Muscle of leg (tissue), 11 donors: Measurements from ENCODE around the gene ATRIP. TPM values are rescaled to one million over a fixed set of nuclear protein-coding genes. Genes with fewer than 3 reads are reported as not detected.
A peak's percentile ranks its signal among the peaks of the same experiment; 100 is the strongest.

Experiments used
- DNase-seq: peaks from one replicate; pipeline ENCODE4 v3.0.0; 2013
- H3K27ac ChIP-seq: one replicate; pipeline ENCODE4 v1.5.1; 2013; ENCODE audit warnings: mild to moderate bottlenecking, low read length, control low read depth
- H3K27me3 ChIP-seq: one replicate; pipeline ENCODE4 v1.6.1; 2013; ENCODE audit warnings: low read length; ENCODE audit not compliant: control insufficient read depth, insufficient read depth
- H3K36me3 ChIP-seq: one replicate; pipeline ENCODE4 v1.6.1; 2013; ENCODE audit warnings: low read length; ENCODE audit not compliant: control insufficient read depth, insufficient read depth
- H3K4me1 ChIP-seq: one replicate; pipeline ENCODE4 v1.6.1; 2013; ENCODE audit warnings: low read length; ENCODE audit not compliant: control insufficient read depth, insufficient read depth
- H3K4me3 ChIP-seq: one replicate; pipeline ENCODE4 v1.5.1; 2013; ENCODE audit warnings: low read length, control low read depth
- H3K9me3 ChIP-seq: replicated peaks from 2 replicates; pipeline ENCODE4 v1.6.1; 2013; ENCODE audit warnings: low read depth, low read length; ENCODE audit not compliant: control insufficient read depth
- WGBS: methylation state at CpG from one replicate; pipeline ENCODE4 v1.1.5; 2013; ENCODE audit warnings: missing lambda C conversion rate; ENCODE audit not compliant: insufficient coverage; 5-methylcytosine and 5-hydroxymethylcytosine counted together
- polyA plus RNA-seq, 8 donors: library from polyadenylated mRNA; unstranded; fragments of 120-200 nt; gene quantifications; one replicate each; pipeline versions ENCODE4 v1.2.1 to v1.2.3, GENCODE V29; 2013; ENCODE audit warnings: inconsistent platforms in 1 of 8, low replicate concordance in 1 of 8; ENCODE audit not compliant: insufficient read length in 8 of 8, insufficient read depth in 1 of 8
- total RNA-seq: library from RNA; stranded (reverse); fragments of 120-200 nt; gene quantifications from one replicate; pipeline ENCODE4 v1.2.4, GENCODE V29; 2013

ATRIP gene
- total and polyA plus RNA-seq, 9 donors = 6.5 to 9.6 (median 7.8) TPM

DNA sequence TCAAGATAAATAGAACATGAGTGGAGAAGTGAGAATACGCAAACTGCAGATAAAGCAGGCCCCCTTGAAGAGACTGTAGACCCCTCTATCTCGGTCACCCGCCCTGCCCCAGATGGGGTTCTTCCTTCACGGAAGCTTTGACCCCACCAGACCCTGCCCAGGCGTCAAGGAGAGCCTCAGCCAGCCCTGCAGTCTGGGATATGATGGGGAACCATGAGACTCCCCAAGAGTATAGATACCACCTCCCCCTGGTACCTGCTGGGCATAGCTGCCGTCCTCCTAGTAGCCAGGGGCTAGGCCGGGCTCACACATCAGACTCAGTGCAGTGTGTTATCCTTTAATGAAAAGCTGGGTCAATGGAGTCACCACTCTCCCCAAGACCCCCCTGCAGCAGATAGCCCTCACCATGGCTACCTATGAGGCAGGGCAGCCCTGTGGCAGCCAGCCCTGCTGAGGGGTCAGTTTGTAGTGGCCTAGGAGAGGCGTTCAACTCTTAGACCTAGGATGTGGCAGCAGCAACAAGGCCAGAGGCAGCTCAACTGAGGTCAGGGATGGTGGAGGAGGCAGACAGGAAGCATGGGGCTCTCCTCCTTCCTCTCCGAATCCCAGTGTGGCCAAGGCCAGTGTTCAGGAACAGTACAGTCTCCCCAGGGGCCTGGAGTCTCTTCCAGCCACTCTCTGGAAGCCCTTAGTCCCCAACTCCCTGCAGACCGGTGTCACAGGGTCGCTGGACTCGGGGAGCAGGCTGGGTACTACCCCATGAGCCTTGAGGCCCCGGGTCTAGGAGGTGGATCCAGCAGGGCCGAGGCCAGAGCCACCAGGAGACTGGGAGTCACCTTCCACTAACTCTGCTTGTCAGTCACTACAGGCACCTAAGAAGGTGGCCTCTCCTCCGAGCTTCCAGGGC is 42.8 kb upstream of the ATRIP start:
- no peaks in the 10 kb centered on the region for H3K27me3 ChIP-seq
- H3K9me3 ChIP-seq = no peaks in the 10 kb centered on the region
- H3K4me1 ChIP-seq = no peaks in the 10 kb centered on the region
- H3K4me3 ChIP-seq = no peak overlapping the region
- H3K36me3 ChIP-seq = peaks cover 34% of the 10 kb centered on the region
- H3K27ac ChIP-seq = no peak overlapping the region
- DNase-seq = peak; percentile 0
- WGBS = 84% methylated on average over 7 of the region's 15 CpGs

DNA sequence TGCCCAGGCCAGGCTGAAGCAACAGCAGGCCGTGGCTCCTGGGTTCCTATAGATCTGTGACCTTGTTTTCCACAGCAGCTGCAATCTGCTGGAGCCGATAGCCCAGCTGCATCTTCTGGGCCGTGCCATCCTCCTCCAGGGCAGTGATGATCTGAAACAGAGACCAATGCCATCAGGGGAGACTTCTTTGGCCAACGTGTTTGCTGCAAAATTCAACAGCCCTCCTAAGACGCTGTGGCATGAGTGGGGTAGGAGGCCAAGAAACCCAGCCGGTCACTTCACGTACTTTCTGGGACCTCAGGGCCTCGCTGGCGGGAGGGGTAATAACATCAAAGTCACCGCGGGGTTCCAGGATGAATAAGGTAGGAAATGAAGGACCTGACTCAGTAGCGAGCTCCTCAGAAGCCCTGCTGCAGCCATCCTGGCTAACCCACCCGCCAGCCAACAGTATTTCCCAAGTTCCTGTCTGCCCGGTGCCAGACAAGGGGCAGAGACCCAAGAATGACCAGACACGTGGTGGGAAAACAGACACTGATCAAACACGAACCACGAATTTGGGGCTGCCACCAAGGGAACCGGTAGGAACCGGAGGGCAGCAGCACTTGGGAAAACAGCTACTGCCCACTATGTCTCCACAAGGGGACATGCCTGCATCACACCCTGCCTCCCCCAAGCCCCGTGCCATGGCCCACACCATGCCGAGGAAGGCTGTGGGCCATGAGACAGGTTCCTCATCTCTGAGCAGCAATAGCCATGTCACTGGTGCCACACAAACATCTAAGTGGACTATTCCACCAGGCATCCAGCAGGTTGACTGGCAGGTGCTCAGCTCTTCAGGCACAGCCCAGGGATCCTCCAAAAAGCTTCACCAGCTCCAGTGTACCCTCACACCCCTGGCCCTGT is 41.8 kb upstream of the ATRIP start:
- Histone ChIP-seq H3K4me3 (no peak overlapping the region), H3K27me3 (no peaks in the 10 kb centered on the region), H3K36me3 (peaks cover 42% of the 10 kb centered on the region), H3K4me1 (no peaks in the 10 kb centered on the region), H3K27ac (no peak overlapping the region), H3K9me3 (no peaks in the 10 kb centered on the region)
- 89% methylated on average over 20 of the region's 21 CpGs for WGBS
- peak; percentile 0 for DNase-seq

DNA sequence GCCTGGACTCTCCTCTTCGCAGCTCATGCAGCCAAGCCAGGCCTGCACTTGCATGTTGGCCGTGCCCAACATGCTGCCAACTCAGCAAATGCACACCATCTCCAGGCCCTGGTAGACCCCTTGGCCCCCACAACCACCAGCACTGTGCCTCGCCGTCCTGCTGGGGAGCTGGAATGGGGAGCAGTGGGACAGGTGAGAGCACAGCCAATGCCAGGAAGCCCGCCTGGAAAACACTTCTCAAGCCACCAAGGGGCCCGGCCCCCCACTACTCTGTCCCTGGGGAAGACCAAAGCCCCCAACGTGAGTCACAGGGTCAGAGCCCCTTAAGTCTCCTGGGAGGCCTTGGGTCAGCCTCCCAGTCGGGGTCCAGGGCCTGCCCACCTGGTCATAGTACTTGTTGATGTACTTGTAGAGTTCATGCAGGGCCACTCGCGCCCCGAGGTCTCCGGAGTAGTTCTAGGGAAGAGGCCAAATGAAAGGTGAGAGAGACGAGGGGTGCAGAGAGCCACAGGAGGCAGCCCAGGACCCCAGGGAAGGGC is 41.1 kb upstream of the ATRIP start:
- H3K9me3 ChIP-seq = no peaks in the 10 kb centered on the region
- H3K36me3 ChIP-seq = peaks cover 49% of the 10 kb centered on the region
- H3K4me3 ChIP-seq = no peak overlapping the region
- H3K27me3 ChIP-seq = no peaks in the 10 kb centered on the region
- H3K4me1 ChIP-seq = no peaks in the 10 kb centered on the region
- no peak overlapping the region for H3K27ac ChIP-seq
- WGBS = 86% methylated on average over 8 of the region's 13 CpGs
- DNase-seq = peak; percentile 1

DNA sequence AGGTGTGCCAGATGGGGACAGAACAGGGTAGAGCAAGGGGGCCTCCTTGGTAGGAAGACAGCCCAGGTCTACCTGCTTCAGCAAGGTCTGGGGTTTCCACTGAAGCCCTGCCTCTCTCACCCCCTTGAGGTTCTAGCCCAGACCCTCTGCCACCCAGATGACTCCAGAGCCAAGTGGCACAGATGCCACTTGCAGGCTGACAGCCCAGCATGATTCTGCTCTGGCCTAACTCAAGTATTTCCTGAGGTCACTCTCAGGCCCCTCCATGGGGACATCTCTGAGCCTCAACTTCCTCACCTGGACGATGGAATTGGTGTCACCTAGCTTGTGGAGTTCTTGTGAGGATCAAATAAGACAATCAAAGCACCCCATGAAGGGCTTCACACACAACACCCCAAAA is 40.6 kb upstream of the ATRIP start:
- DNase-seq = no peak
- Histone ChIP-seq H3K27me3 (no peaks in the 10 kb centered on the region), H3K27ac (no peak overlapping the region), H3K9me3 (no peaks in the 10 kb centered on the region), H3K36me3 (peaks cover 54% of the 10 kb centered on the region), H3K4me1 (no peaks in the 10 kb centered on the region), H3K4me3 (no peak overlapping the region)
- WGBS = no CpG with 5 or more reads among the region's 1 CpG

DNA sequence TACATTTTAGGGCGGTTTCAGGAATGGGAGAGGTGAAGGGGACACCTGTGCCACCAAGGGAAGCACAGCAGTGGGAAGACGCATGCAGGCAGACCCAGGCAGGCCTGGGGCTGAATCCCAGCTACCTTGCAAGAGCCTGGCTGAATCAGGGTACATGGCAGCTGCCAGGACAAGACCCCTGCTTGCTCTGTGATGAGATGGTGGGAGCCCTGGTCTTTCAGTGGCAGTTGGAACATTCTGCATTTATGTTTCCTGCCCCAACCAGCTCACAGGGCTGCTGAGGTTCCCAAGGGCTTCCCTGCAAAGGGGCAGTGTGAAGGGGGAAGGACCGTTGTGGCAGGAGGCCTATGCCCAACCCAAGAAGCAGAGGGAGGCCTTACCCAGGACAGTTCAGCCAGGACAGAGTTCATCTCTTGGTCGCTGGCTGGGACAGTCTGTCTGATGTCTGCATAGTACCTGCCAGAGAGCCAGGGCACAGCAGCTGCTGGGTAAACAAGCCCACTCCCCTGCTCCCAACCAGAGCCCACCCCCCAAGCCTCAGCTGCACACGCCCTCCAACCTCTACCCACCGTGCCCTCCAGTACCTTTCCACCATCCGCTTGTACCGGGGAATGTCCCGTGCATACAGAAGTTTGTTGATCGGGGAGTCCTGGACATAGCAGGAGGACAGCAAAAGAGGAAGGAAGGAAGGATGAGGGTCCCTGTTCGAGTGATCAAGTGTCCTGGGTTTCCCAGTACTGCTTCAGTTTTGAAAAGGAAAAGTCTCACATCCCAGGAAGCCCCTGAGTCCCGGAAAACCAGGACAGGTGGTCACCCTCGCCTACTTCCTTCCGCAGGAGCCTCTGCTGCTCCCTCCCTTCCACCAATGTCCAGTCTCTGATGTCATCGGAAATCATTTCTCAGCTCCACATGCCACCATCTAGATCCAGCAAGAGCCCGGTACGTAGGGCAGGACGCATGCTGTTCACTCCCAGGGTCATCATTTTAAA is 39.8 kb upstream of the ATRIP start:
- Histone ChIP-seq H3K9me3 (no peaks in the 10 kb centered on the region), H3K36me3 (peaks cover 62% of the 10 kb centered on the region), H3K4me3 (no peak overlapping the region), H3K27ac (no peak overlapping the region), H3K4me1 (no peaks in the 10 kb centered on the region), H3K27me3 (no peaks in the 10 kb centered on the region)
- DNase-seq = peak; percentile 0
- 82% methylated on average over 14 of the region's 18 CpGs for WGBS

DNA sequence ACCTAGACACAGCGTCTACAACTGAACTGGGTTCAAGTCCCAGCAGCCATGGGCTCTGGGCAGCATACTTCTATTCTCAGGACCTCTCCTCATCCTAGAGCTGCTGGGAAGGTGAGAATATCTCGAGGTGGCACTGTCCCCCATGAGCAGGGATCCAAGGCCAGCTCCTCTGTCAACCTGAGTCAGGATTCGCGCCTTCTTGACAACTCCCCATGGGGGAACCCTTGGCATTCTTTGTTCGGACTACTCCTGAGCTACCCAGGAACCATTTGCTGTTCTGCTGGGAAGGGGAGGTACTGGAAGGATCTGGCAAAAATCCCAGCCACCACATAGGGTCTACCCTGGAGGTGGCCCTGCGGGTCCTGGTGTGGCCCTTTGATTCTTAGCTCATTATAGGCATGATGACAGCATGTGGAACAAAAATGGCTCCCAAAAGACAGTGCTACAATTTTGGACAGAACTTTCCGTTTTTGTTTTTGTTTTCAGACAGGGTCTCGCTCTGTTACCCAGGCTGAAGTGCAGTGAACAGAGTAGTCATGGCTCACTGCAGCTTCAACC is 38.9 kb upstream of the ATRIP start:
- Histone ChIP-seq H3K27me3 (no peaks in the 10 kb centered on the region), H3K4me1 (no peaks in the 10 kb centered on the region), H3K27ac (no peak overlapping the region), H3K36me3 (peaks cover 69% of the 10 kb centered on the region), H3K4me3 (no peak overlapping the region), H3K9me3 (no peaks in the 10 kb centered on the region)
- 80% methylated on average over 4 of the region's 8 CpGs for WGBS
- peak; percentile 3 for DNase-seq

DNA sequence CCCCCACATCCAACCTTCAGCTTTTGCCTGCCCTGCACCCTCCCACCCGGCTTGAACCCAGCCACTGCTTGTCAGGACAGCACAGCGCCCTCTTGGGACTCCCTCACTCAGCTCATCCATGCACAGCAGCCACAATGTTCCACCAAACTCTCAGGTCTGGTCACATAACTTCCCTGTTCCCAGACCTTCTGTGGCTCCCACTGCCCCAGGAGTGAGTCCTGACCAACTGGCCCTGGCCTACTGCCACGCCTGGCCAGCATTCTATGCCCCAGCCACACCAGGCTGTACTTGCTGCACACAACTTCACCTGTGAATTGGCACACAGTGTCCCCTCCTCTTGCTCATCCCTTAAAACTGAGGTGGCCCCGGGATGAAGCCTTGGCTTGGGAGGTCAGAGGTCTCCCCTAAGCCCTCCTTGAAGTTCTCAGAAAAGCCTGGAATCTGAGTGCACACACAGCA is 37.7 kb upstream of the ATRIP start:
- Histone ChIP-seq H3K27me3 (no peaks in the 10 kb centered on the region), H3K4me1 (no peaks in the 10 kb centered on the region), H3K27ac (no peak overlapping the region), H3K36me3 (peaks cover 77% of the 10 kb centered on the region), H3K9me3 (no peaks in the 10 kb centered on the region), H3K4me3 (no peak overlapping the region)
- DNase-seq = no peak
- WGBS = 84% methylated on average over 4 of the region's 4 CpGs

DNA sequence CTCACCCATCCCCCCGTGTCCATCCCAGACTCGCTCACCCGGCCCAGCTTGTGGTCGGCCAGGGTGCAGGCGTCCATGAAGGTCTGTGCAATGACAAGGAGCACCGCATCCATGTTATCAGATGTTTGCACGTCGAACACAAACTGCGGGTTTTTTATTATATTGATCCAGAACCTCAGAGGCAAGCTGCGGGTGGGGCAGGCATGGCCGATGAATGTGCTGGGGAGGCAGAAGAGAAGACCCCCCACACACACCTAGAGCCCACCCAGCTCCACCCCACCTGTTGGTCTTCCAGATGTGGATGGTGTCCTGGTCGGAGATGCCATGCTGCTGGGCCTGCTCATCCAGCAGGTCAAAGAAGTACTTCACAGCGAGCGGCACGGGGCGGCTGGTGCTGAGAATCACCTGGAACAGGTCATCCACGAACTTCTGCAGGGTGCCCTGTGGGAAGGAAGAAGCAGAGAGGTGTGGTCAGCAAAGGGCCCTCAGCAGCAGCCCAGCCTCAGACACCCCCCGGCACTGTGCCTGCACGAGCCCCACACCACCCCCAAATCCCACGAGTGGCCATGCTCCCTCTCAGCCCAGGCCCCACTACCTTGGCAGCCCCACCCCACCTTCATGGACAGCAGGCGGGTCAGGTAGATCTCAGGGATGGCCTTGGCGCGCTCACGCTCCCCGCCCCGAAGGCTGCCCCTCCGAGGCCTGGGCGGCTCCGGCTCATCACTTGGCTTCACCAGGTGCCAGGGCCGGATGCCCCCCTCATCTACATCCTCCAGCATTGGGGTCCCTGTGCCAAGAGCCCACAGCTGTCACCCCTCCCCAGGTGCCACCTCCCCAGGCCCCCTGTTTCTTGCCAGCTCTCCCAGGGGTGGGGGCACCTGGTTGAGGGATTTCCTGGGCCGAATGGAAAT is 37.0 kb upstream of the ATRIP start:
- H3K27ac ChIP-seq = no peak overlapping the region
- H3K36me3 ChIP-seq = peaks cover 77% of the 10 kb centered on the region
- H3K9me3 ChIP-seq = no peaks in the 10 kb centered on the region
- H3K4me3 ChIP-seq = no peak overlapping the region
- no peaks in the 10 kb centered on the region for H3K4me1 ChIP-seq
- WGBS = 92% methylated on average over 20 of the region's 31 CpGs
- H3K27me3 ChIP-seq = no peaks in the 10 kb centered on the region
- DNase-seq = peak; percentile 0
